D341Med (cell line): ENCODE measurements around the gene FRY.

Experiments used
- DNase-seq: peaks from one replicate; pipeline ENCODE4 v3.0.0; 2012; ENCODE audit warnings: low spot score

Gene FRY

GRCh38 chr13:32222046-32222676 is 190.6 kb downstream of the FRY start:
- DNase-seq = no peak

- DNase-seq = no peak
Observed at GRCh38 chr13:32224916-32225315, 193.3 kb downstream of the FRY start.

- DNase-seq = no peak
Observed at GRCh38 chr13:32225481-32225931, 193.9 kb downstream of the FRY start.

- no peak for DNase-seq
Observed at GRCh38 chr13:32228330-32229041, 196.9 kb downstream of the FRY start.

DNA sequence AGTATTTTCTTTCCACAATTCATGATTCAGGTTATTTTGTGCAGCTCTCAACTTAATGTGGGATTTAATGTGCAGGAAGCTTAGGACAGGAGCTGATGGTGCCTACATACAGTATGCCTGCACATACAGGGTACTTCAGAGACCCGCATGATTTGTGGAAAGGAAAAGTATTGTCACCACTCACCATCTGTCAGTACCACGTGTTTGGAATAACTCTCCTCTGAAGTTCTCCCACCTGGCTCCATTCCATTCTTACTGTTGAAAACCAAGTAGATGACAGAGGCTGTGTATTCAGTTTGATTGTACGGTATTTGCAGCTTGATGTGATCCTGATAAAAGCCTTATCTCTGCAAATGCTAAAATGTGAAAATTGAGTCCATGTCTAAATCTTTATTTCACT is 197.9 kb downstream of the FRY start:
- no peak for DNase-seq

- no peak for DNase-seq
Observed at GRCh38 chr13:32232263-32232662, 200.7 kb downstream of the FRY start.

- DNase-seq = no peak
Observed at GRCh38 chr13:32233062-32233461, 201.5 kb downstream of the FRY start.

- no peak for DNase-seq
Observed at GRCh38 chr13:32234914-32235313, 203.3 kb downstream of the FRY start.

GRCh38 chr13:32237681-32238080 is 206.1 kb downstream of the FRY start:
- no peak for DNase-seq

- DNase-seq = no peak
Observed at GRCh38 chr13:32243695-32244094, 212.1 kb downstream of the FRY start.

DNA sequence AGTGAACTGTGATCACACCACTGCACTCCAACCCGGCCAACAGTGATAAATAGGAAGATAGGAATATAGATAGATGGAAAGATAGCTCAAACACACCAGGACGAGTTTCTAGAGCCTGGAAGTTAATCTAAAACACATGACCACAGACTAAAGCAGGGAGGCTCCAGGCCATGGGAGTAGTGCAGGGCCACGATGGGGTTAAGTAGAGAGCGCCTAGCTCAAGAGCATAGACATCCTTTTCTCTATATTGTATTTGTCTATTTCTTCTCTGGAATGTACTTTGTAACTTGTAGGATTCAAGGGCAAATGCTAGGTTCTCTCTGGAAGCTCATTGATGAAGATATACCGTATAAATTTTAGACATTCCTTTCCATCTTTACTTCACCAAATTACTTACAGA is 214.0 kb downstream of the FRY start:
- DNase-seq = no peak

DNA sequence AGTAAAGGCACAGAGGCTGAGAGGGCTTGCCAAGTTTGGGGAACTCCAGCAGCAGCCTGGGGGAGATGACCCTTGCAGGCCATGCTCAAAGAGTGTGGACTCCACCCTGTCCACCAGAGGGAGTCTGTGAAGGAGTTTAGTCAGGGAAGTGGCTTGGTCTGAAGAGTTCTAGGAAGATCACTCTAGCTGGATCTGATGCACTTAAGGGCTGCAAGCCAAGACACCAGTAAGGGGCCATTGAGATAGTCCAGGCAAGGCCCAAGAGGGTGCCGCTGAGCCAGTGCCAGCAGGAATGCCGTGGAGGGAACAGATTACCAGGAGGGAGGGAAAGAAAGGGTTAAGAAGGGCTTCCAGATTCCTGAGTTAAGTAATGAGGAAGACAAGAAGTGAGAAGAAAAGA is 214.9 kb downstream of the FRY start:
- peak; percentile 69 for DNase-seq

DNA sequence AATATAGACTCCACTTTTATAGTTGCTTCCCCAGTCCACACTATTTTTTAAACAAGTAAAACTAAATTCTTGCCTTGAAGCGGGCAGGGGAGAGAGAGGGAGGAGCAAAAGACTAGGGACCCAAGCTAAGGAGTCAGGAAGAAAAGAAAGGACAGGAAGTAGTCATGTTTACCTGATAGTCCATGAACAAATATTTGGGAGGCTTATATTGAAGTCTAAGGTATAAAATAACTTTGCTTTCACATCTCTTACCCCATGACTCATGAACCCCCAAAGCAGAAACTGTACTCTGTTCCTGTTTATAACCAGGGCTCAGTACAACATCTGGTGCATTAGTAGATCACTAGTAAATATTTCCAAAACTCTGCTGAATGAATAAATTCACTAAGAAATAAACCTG is 216.3 kb downstream of the FRY start:
- DNase-seq = no peak

GRCh38 chr13:32248801-32249200 is 217.2 kb downstream of the FRY start:
- no peak for DNase-seq

DNA sequence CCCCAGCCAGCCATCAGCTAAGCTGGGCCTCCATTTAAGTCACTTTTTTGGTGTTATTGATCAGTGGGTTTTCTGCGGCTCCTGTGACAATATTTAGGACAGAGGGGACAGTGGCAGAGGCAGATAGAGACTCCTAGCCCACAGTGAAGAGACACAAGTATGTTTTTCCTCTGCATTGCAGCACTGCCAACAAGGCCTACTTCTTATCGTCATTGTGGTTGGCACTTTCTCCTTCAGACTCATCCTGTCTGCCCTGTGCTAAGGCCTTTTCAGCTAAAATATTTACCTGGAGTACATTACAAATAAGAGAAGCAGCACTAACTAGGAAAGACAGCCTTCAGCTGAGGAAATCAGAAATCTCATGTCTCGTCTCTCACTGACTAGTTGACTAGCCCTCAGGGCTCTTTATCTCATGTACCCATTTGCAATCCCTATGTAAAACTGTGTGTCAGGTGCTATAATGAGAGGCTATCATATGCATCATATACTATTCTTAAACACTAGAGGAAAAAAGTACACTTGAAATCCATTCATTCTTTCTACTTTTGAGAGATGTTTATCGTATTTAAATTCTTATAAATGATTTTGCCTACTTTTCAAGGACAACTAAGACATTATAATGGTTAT is 221.4 kb downstream of the FRY start:
- DNase-seq = no peak

DNA sequence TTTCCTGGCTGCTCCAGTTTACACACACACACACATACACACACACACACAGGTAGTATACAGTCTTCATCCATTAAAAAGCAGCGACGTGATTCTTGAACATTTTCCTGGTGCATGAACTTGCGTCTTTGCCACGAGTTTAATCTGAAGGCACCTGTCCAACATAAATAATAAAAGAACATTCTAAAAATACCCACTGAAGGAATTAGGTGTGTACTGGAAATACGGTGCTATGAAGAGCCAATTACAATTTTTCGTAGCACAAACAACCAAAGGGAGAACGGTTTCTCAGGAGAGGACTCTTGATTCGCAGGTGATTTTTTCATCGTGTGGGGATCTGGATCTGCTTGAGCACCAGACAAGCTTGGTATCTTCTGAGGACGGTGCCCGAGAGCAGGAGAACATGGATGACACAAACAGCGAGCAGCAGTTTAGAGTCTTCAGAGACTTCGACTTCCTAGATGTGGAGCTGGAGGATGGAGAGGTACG is 222.4 kb downstream of the FRY start:
- DNase-seq = no peak

GRCh38 chr13:32254416-32254815 is 222.8 kb downstream of the FRY start:
- DNase-seq = no peak

DNA sequence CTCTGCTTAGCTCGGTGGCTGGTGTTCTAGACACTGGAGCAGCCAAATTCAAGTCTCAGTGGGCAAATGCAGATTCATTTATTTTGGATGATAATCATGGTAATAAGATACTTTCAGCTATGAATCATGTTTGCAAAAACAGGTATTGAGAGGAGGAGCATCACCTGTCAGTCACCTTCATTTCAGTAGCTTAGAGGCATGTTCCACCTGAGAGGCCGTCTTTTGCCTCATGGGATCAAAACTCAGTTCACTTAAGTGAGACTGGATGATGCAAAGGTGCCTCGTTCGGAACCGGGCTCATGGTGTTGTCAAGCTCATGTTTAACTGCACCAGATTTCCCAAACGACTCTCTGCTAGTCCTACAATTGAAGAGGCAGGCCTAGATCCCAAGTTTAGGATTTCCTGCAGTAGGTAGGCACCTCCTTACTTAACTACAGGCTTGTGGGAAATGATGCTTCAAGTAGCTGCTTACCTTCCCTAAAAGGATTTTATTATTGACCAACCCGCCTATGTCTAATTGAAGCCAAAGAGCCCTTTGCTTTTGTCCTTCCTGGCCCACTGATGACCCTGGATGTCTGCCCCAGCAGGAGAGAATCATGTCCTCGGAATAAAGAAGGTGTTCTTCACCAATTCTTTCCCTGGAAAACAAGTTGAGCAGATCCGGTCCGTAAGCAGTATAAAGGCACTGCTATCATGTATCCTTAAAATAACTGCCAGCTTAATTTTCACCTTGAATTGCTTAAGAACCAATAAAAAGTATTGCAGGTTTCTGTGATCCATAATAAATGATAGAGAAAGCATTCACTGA is 223.5 kb downstream of the FRY start:
- no peak for DNase-seq

GRCh38 chr13:32255724-32256109 is 224.1 kb downstream of the FRY start:
- no peak for DNase-seq

- DNase-seq = no peak
Observed at GRCh38 chr13:32256243-32256642, 224.7 kb downstream of the FRY start.

GRCh38 chr13:32257649-32258048 is 226.1 kb downstream of the FRY start:
- DNase-seq = no peak

GRCh38 chr13:32259116-32259515 is 227.5 kb downstream of the FRY start:
- no peak for DNase-seq
